Mucosa of descending colon (tissue), 3 donors: ENCODE measurements around the gene TBXAS1. TPM values are rescaled to one million over a fixed set of nuclear protein-coding genes. Genes with fewer than 3 reads are reported as not detected.

Experiments
- ATAC-seq: fragments of 200-7000 bp; cut with Tn5 transposase; one replicate; pipeline ENCODE4 v1.9.1; 2020; ENCODE audit warnings: mild to moderate bottlenecking, moderate library complexity
- DNase-seq, 3 donors: peaks; one replicate each; pipeline ENCODE4 v3.0.0-alpha.2; 2020
- H3K36me3 ChIP-seq: fragments of 200-600 bp; one replicate; pipeline ENCODE4 v1.8.0; 2021; ENCODE audit warnings: low read depth, mild to moderate bottlenecking
- H3K4me1 ChIP-seq: fragments of 200-600 bp; one replicate; pipeline ENCODE4 v1.8.0; 2021; ENCODE audit warnings: low read depth, mild to moderate bottlenecking
- H3K4me3 ChIP-seq: fragments of 200-600 bp; one replicate; pipeline ENCODE4 v1.8.0; 2021; ENCODE audit warnings: mild to moderate bottlenecking
- H3K9me3 ChIP-seq: fragments of 200-600 bp; one replicate; pipeline ENCODE4 v1.8.0; 2021; ENCODE audit warnings: mild to moderate bottlenecking
- CTCF ChIP-seq: fragments of 200-600 bp; IDR thresholded peaks from one replicate; pipeline ENCODE4 v1.8.0; 2022; ENCODE audit warnings: antibody characterized with exemption, mild to moderate bottlenecking
- intact Hi-C, 2 donors: fragments of 100-400 bp; cut with DNase I in 1 of 2; cut with micrococcal nuclease in 1 of 2; formaldehyde crosslinking; loops; one replicate each; pipeline versions ENCODE4 v1.11.0 to v1.11.1; 2022; cut with DNase I, micrococcal nuclease
- total RNA-seq, 3 donors: library from RNA; stranded (reverse); fragmentation: NEBNext Ultra II Directional in 2 of 3; extraction: Animal tissue kit (Norgen Biotek cat#: 25700) in 2 of 3; gene quantifications; one replicate each; pipeline versions ENCODE4 v1.2.1 to v1.2.4, GENCODE V29; 2021 to 2023
- donor health status: DM: no; HTN: no; CAD: no; lungs with moderate emphysema.
- donor health status: DM: no; HTN: no; CAD: no.
- donor health status: DM: no; HTN: yes; CAD: no.

The TBXAS1 gene
- total RNA-seq, 3 donors from 2014 or later, result 9.4 to 15.6 (median 9.7) TPM

GRCh38 chr7:139896288-139896687 lies 67.2 kb downstream of the TBXAS1 start:
- intact Hi-C loops, result no loop called here
- DNase-seq, result no peak
- no peak for ATAC-seq
- Histone ChIP-seq H3K4me3 (no peak overlapping the region), H3K9me3 (no peaks in the 10 kb centered on the region), H3K4me1 (no peaks in the 10 kb centered on the region), H3K36me3 (no peaks in the 10 kb centered on the region)
- no peak for TF ChIP-seq CTCF

GRCh38 chr7:139896831-139897230 lies 67.8 kb downstream of the TBXAS1 start:
- Histone ChIP-seq H3K9me3 (no peaks in the 10 kb centered on the region), H3K4me1 (no peaks in the 10 kb centered on the region), H3K4me3 (no peak overlapping the region), H3K36me3 (no peaks in the 10 kb centered on the region)
- intact Hi-C loops, result no loop called here
- ATAC-seq (no peak), DNase-seq (no peak)
- TF ChIP-seq CTCF, result no peak

GRCh38 chr7:139897422-139898090 lies 68.5 kb downstream of the TBXAS1 start:
- H3K4me3 ChIP-seq, result no peak overlapping the region
- DNase-seq (no peak), ATAC-seq (peak; percentile 11)
- no peaks in the 10 kb centered on the region for H3K36me3 ChIP-seq
- intact Hi-C loops, result no loop called here
- H3K9me3 ChIP-seq, result no peaks in the 10 kb centered on the region
- no peaks in the 10 kb centered on the region for H3K4me1 ChIP-seq
- no peak for TF ChIP-seq CTCF

GRCh38 chr7:139898483-139898882 lies 69.4 kb downstream of the TBXAS1 start:
- Histone ChIP-seq H3K4me3 (no peak overlapping the region), H3K36me3 (no peaks in the 10 kb centered on the region), H3K4me1 (no peaks in the 10 kb centered on the region), H3K9me3 (no peaks in the 10 kb centered on the region)
- DNase-seq (no peak), ATAC-seq (no peak)
- TF ChIP-seq CTCF, result no peak
- intact Hi-C loops, result no loop called here

- intact Hi-C loops, result no loop called here
- Histone ChIP-seq H3K4me3 (no peak overlapping the region), H3K9me3 (no peaks in the 10 kb centered on the region), H3K4me1 (no peaks in the 10 kb centered on the region), H3K36me3 (no peaks in the 10 kb centered on the region)
- DNase-seq, result no peak
- TF ChIP-seq CTCF, result no peak
- ATAC-seq, result no peak
Measured at GRCh38 chr7:139899328-139899955, 70.4 kb downstream of the TBXAS1 start.
